ENCODE data around the gene HOXA13.

The HOXA13 gene

GRCh38 chr7:27183682-27184336, 16.1 kb downstream of the HOXA13 start:
- FAIRE-seq (no peak), DNase-seq (ENCODE audit: extremely low spot score, insufficient read length, low read depth) (no peak)

- no peak for DNase-seq (ENCODE audit: extremely low spot score, insufficient read length, low read depth)
- FAIRE-seq, result no peak
These were observed 16.8 kb downstream of the HOXA13 start for GRCh38 chr7:27182861-27183681.

- DNase-seq (ENCODE audit: extremely low spot score, insufficient read length, low read depth) (no peak), FAIRE-seq (no peak)
These were observed 17.5 kb downstream of the HOXA13 start for GRCh38 chr7:27182285-27182841.

GRCh38 chr7:27181795-27182275, 18.1 kb downstream of the HOXA13 start:
- FAIRE-seq (no peak), DNase-seq (ENCODE audit: extremely low spot score, insufficient read length, low read depth) (no peak)

GRCh38 chr7:27180431-27181420, 19.2 kb downstream of the HOXA13 start:
- DNase-seq (ENCODE audit: extremely low spot score, insufficient read length, low read depth) (no peak), FAIRE-seq (no peak)

- peak; percentile 65 for FAIRE-seq
- DNase-seq (ENCODE audit: extremely low spot score, insufficient read length, low read depth), result peak; percentile 53
These were observed 20.1 kb downstream of the HOXA13 start for GRCh38 chr7:27179503-27180430.

- FAIRE-seq (no peak), DNase-seq (ENCODE audit: extremely low spot score, insufficient read length, low read depth) (no peak)
These were observed 20.9 kb downstream of the HOXA13 start for GRCh38 chr7:27179030-27179429.

- no peak for FAIRE-seq
- DNase-seq (ENCODE audit: extremely low spot score, insufficient read length, low read depth), result no peak
These were observed 21.5 kb downstream of the HOXA13 start for GRCh38 chr7:27178366-27178765.

- no peak for FAIRE-seq
- DNase-seq (ENCODE audit: extremely low spot score, insufficient read length, low read depth), result no peak
These were observed 22.0 kb downstream of the HOXA13 start for GRCh38 chr7:27177795-27178320.

- no peak for DNase-seq (ENCODE audit: extremely low spot score, insufficient read length, low read depth)
- FAIRE-seq, result no peak
These were observed 22.7 kb downstream of the HOXA13 start for GRCh38 chr7:27176962-27177794.

- DNase-seq (ENCODE audit: extremely low spot score, insufficient read length, low read depth) (no peak), FAIRE-seq (no peak)
These were observed 23.4 kb downstream of the HOXA13 start for GRCh38 chr7:27176524-27176845.

GRCh38 chr7:27175626-27176523, 24.0 kb downstream of the HOXA13 start:
- DNase-seq (ENCODE audit: extremely low spot score, insufficient read length, low read depth), result no peak
- no peak for FAIRE-seq

GRCh38 chr7:27174874-27175625, 24.8 kb downstream of the HOXA13 start:
- DNase-seq (ENCODE audit: extremely low spot score, insufficient read length, low read depth) (no peak), FAIRE-seq (no peak)

- FAIRE-seq (no peak), DNase-seq (ENCODE audit: extremely low spot score, insufficient read length, low read depth) (no peak)
These were observed 25.7 kb downstream of the HOXA13 start, which contains the start of gene HOXA10 for GRCh38 chr7:27173956-27174873. TSS of gene HOXA10 (minus strand) at chr7:27174320. CDS start at chr7:27174306, 14 bp downstream.

- DNase-seq (ENCODE audit: extremely low spot score, insufficient read length, low read depth) (no peak), FAIRE-seq (no peak)
These were observed 26.4 kb downstream of the HOXA13 start for GRCh38 chr7:27173511-27173955.
